ENCODE measurements around the gene NCLN.
A peak's percentile ranks its signal among the peaks of the same experiment; 100 is the strongest.
"Not testable (repeated sequence)": the region's sequence is repeated elsewhere in the genome, so short reads cannot be mapped to it uniquely, and the experiment has no call there.

NCLN gene

DNA sequence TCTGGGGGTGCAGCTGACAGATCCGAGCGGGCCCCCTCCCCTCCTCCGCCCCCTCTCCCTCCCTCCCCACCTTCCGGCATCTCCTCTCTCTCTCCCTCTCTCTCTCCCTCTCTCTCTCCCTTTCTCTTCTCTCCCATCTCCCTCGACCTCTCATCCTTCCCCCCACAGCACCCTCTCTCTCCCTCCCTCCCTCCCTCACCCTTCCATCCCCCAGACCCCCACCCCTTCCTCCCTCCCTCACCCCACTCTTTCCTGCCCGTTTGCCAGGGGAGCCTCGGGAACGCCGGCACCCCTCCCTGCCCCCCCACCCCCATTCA, 39.4 kb downstream of the NCLN start:
- no peak for DNase-seq (ENCODE audit: low read depth in 2 of 2)

GRCh38 chr19:3225677-3226093, 40.0 kb downstream of the NCLN start:
- no peak for DNase-seq (ENCODE audit: low read depth in 2 of 2)

- DNase-seq (ENCODE audit: low read depth in 2 of 2): no peak
These were observed 41.4 kb downstream of the NCLN start for GRCh38 chr19:3227054-3227626.

DNA sequence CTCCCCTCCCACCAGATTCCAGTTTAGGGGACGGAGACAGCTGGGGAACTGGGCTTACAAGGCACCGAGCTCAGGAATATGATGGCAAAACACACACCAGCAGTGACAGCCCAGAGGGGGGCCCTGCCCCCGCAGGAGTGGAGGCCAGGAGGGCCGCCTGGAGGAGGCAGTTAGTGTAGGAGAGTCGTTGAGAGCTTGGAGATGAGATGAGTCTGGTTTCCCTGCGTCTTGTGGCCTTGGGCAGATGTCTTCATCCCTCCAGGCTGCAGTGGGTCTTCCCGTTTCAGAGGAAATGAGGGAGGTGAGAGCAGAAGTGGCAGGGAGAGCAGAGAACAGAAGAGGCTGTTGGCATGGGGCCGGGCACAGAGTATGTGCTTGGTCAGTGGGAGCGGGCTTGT, 43.6 kb downstream of the NCLN start:
- DNase-seq (ENCODE audit: low read depth in 2 of 2): no peak

DNA sequence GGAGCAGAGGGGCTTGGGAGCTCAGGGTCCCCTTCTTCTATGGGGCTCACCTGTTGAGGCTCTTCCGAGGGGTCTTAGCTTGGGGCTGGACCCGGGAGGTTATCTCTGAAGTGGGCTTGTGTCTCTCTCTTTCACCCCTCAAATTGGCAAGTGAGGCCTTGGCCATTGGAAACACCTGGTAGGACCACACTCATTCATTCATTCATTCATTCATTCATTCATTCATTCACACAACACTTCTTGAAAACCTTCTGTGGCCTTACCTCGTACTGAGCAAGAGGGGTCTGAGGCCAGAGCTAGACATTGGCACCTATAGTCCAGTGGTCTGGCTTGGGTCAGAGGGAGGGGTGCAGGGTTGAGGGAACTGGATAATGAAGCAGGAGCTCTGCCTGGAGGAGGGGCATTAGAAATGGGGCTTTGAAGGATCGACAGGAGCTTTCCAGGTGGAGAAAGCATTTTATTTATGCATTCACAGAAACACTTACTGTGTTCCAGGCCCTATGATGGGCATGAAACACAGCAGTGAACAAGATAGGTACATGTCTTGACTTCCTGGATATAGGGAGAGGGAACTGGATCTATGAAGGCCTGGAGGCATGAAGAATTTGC, 44.3 kb downstream of the NCLN start:
- no peak for DNase-seq (ENCODE audit: low read depth in 2 of 2)

GRCh38 chr19:3231288-3231687, 45.6 kb downstream of the NCLN start:
- no peak for DNase-seq (ENCODE audit: low read depth in 2 of 2)

- DNase-seq (ENCODE audit: low read depth in 2 of 2): no peak
These were observed 47.4 kb downstream of the NCLN start for GRCh38 chr19:3233116-3233515.

DNA sequence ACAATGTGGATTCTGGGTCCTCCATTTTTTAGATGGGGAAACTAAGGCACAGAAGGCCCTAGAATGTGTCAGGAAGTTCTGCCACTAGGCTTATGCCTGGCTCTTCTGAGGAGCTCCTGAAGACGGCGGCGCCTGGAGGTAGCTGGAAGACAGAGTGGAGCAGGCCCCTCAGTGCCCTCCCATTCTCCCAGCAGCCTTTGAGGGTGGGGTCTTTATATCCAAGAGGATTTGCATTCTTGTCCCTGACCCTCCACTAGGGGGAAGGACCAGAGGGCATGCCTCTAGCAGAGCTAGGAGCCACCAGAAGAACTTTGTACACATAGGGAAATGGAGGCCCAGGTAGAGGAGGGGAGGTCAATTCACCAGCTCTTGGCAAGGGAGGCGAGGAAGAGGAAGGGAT, 48.1 kb downstream of the NCLN start:
- DNase-seq (ENCODE audit: low read depth in 2 of 2): no peak

- no peak for DNase-seq (ENCODE audit: low read depth in 2 of 2)
These were observed 49.1 kb downstream of the NCLN start for GRCh38 chr19:3234800-3235199.

GRCh38 chr19:3235604-3236003, 49.9 kb downstream of the NCLN start:
- not testable (repeated sequence) for DNase-seq (ENCODE audit: low read depth in 2 of 2)

- no peak for DNase-seq (ENCODE audit: low read depth in 2 of 2)
These were observed 50.5 kb downstream of the NCLN start for GRCh38 chr19:3236272-3236671.

DNA sequence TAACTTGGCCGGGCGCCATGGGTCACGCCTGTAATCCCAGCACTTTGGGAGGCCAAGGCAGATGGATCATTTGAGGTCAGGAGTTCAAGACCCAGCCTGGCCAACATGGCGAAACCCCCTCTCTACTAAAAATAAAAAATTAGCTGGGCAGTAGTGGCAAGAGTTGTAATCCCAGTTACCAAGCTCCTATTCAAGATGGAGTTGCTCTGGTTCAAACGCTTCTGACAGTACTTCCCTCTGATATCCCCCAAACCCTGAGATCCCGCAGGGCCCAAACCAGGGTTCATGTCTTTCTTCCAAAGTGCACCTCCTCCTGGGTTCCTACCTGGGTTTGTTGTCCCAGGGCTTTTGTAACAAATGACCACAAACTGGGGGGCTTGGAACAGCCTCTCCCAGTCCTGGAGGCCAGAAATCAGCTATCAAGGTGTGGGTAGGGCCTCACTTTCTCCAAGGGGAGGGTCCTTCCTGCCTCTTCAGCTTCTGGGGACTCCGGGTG, 52.4 kb downstream of the NCLN start:
- no peak for DNase-seq (ENCODE audit: low read depth in 2 of 2)

DNA sequence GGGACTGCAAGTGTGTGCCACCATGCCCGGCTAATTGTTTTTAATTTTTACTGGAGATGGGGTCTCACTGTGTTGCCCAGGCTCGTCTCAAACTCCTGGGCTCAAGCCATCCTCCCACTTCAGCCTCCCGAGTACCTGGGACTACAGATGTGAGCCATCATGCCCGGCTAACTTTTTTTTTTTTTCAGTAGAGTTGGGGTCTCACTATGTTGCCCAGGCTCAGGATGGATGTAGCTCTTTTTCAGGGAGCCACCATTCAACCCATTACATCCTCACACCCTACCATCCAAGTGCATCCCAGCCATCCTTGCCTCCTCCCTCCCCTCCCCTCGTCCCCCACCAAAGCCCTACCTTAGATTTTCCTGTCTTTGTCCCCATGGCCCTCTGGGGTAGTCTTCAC, 53.6 kb downstream of the NCLN start:
- DNase-seq (ENCODE audit: low read depth in 2 of 2): no peak

DNA sequence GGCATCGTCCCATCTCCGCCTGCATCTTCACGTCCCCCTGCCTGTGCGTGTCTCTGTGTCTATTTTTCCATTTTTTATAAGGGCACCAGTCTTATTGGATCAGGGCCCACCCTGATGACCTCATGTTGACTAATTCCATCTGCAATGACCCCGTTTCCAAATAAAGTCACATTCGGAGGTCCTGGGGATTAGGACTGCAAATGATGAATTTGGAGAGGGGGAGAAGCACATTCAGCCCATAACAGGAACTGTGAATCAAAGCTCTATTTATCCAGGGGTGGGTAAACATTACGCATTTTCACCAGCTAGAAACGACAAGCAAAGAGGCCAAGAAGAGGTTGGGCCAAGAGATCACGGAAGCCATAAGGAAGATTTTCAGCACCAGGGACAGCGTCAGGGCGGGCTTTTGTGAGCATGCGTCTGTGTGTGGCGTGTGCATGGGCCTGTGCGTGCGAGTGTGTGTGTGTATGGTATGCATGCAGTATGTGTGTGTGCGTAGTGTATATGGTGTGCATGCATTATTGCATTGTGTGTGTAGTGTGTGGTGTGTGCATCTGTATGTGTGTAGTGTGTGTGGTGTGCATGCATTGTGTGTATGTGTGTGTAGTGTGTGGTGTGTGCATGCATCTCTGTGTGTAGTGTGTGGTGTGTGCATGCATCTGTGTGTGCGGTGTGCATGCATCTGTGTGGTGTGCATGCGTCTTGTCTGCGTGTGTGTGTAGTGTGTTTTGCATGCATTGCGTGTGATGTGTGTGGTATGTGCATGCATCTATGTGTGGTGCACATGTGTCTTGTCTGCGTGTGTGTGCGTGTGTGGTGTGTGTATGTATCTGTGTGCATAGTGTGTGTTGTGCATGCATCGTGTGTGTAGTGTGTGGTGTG, 58.3 kb downstream of the NCLN start:
- DNase-seq (ENCODE audit: low read depth in 2 of 2): no peak

DNA sequence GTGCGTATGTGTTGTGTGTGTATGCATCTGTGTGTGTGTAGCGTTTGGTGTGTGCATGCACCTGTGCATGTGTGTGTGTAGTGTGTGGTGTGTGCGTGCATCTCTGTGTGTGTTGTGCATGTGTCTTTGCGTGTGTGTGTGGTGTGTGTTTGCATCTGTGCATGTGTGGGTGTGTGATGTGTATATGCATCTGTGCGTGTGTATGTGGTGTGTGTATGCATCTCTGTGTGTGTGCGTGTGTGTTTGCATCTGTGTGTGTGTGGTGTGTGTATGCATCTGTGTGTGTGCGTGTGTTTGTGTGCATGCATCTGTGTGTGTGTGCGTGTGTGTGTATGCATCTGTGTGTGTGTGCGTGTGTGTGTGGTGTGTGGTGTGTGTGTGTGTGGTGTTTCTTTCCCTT, 59.3 kb downstream of the NCLN start:
- no peak for DNase-seq (ENCODE audit: low read depth in 2 of 2)

- no peak for DNase-seq (ENCODE audit: low read depth in 2 of 2)
These were observed 63.1 kb downstream of the NCLN start for GRCh38 chr19:3248728-3249326.

DNA sequence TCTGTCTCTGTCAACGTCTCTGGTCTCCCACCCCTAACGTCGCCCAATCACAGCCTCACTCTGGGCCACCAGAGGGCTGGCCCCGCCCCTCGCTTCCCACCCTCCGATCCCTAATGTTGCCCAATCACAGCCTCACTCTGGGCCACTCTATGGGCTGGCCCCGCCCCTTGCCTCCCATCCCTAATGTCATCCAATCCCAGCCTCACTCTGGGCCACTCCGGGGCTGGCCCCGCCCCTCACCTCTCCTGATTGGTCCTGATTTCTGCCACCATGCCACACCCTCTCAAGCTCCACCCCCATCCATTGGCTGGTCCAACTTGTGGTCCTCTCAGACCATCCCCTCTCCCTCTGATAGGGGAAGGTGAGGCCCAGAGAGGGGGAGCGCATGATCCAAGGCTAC, 63.7 kb downstream of the NCLN start:
- no peak for DNase-seq (ENCODE audit: low read depth in 2 of 2)

DNA sequence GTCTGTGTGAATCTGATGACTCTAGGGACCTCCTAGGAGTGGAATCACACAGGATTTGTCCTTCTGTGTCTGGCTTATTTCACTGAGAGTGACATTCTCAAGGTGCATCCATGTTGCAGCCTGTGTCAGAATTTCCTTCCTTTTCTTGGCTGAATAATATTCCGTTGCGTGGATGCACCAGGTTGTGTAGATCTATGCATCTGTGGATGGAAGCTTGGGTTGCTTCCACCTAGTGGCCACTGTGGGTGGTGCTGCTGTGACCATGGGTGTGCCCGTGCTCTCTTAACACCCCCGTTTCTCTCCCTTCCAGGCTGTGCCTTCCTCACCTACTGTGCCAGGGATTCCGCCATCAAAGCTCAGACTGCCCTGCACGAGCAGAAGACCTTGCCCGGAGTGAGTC, 64.9 kb downstream of the NCLN start:
- peak in 1 of 2 donors; percentile 19 for DNase-seq (ENCODE audit: low read depth in 2 of 2)

DNA sequence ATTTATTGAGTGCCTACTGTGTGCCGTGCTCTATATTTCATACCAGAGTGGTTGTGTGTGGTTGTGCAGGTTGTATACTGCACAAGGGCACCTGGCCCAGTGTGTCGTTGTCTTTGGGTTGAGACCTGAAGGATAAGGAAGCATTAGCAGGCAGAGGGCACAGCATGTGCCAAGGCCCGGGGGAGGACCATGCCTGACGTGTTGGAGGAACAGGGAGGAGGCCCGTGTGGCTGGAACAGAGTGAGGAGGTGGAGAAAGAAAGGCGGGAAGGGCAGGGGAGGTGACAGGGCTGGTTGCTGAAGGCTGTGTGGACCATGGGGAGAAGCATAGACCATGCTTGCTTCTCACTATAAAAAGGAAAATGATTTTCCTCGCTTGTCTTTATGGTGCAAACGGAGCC, 65.5 kb downstream of the NCLN start:
- no peak for DNase-seq (ENCODE audit: low read depth in 2 of 2)

DNA sequence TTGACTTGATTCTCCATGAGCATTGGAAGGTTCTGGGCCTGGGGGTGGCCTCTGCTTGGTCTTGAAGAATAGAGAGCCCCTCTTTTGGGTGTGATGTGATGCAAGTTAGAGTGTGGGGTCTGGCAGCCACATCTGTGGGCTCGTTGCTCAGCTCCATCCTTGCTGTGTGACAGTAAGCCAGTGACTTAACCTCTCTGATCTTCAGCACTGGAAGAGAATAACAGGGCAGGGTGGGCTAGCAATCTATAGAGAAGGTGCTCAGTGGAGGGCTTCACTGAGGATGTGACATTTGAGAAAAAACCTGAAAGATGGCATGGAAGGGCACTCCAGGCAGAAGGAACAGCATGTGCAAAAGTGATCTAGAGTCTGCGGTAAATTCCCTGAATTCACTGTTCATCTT, 66.9 kb downstream of the NCLN start:
- DNase-seq (ENCODE audit: low read depth in 2 of 2): no peak

DNA sequence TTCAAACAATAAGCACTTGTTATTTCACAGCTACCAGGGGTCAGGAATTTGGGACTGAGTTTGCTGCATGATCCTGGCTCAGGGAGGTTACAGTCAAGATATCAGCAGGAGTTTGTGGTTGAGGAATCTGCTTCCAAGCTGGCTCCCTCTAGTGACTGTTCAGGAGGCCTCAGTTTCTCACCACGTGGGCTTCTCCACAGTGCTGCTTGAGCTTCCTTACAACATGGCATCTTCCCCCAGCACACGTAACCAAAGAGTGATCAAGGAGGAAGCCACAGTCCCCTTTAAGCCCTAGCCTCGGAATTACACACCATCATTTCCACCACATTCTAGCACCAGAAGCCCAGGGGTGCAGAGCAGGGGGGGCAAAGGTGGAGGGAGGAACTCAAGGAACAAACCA, 67.5 kb downstream of the NCLN start:
- no peak for DNase-seq (ENCODE audit: low read depth in 2 of 2)

- no peak for DNase-seq (ENCODE audit: low read depth in 2 of 2)
These were observed 68.8 kb downstream of the NCLN start for GRCh38 chr19:3254520-3254919.

GRCh38 chr19:3257071-3257470, 71.3 kb downstream of the NCLN start:
- no peak for DNase-seq (ENCODE audit: low read depth in 2 of 2)

Measured in stimulated activated CD8-positive, alpha-beta memory T cell treated with anti-CD3 and anti-CD28 coated beads, Interleukin-7, amount 100 ng/mL, for 4 hours (primary cell).